Ascending aorta (tissue), 2 donors: ENCODE results near the gene CTDSPL. TPM values are rescaled to one million over a fixed set of nuclear protein-coding genes. Genes with fewer than 3 reads are reported as not detected.

Source experiments
- DNase-seq, 2 donors: peaks; one replicate each; pipeline ENCODE4 v3.0.0-alpha.2; 2019; ENCODE audit warnings: low spot score in 2 of 2
- H3K27ac ChIP-seq, 2 donors: fragments of 200-600 bp; sonication (generic); one replicate each; pipeline ENCODE4 v1.5.1; 2016 to 2017; ENCODE audit warnings: mild to moderate bottlenecking in 1 of 2
- H3K27me3 ChIP-seq: fragments of 200-600 bp; sonication (generic); one replicate; pipeline ENCODE4 v1.5.1; 2017
- H3K36me3 ChIP-seq, 2 donors: fragments of 200-600 bp; sonication (generic); one replicate each; pipeline ENCODE4 v1.5.1; 2016
- H3K4me1 ChIP-seq, 2 donors: fragments of 200-600 bp; sonication (generic); one replicate each; pipeline ENCODE4 v1.5.1; 2016 to 2017; ENCODE audit warnings: mild to moderate bottlenecking in 1 of 2
- H3K4me3 ChIP-seq, 2 donors: fragments of 200-600 bp; sonication (generic); one replicate each; pipeline ENCODE4 v1.5.1; 2016 to 2017; ENCODE audit warnings: mild to moderate bottlenecking in 1 of 2
- H3K9me3 ChIP-seq, 2 donors: fragments of 200-600 bp; sonication (generic); one replicate each; pipeline ENCODE4 v1.5.1; 2016
- CTCF ChIP-seq, 3 experiments: fragments of 200-600 bp in 2 of 3; fragments of 450-650 bp in 1 of 3; sonication (generic) in 2 of 3; IDR thresholded peaks; one replicate each; pipeline ENCODE4 v1.5.1; 2016 to 2019; ENCODE audit warnings: antibody characterized with exemption in 3 of 3, mild to moderate bottlenecking in 1 of 3, moderate library complexity in 1 of 3
- intact Hi-C: fragments of 100-400 bp; cut with DNase I; formaldehyde crosslinking; loops from one replicate; pipeline ENCODE4 v1.15.1; 2023
- total RNA-seq: library from RNA; depleted of rRNA; stranded (reverse); fragments of >200 nt; gene quantifications from one replicate; pipeline ENCODE4 v1.1.0, GENCODE V29; 2016

The CTDSPL gene
- total RNA-seq, 1 donor from 2014 or later: 80.9 TPM

GRCh38 chr3:37836589-37836988 lies 25.1 kb upstream of the CTDSPL start:
- intact Hi-C loops: no loop called here

GRCh38 chr3:37847689-37848088 lies 14.0 kb upstream of the CTDSPL start:
- Histone ChIP-seq H3K27me3 (no peaks in the 10 kb centered on the region), H3K4me1 (peaks cover 0 to 10% of the 10 kb centered on the region in 2 donors), H3K4me3 (no peak overlapping the region), H3K27ac (peak overlapping the region; percentile 3 to 27), H3K9me3 (no peaks in the 10 kb centered on the region), H3K36me3 (peaks cover 4% of the 10 kb centered on the region in 2 donors)
- TF ChIP-seq CTCF (IDR thresholded peaks at IDR 0.05): no peak
- intact Hi-C loops: no loop called here
- DNase-seq: no peak

More at GRCh38 chr3:37836589-37836988, 25.1 kb upstream of the CTDSPL start:
- Histone ChIP-seq H3K27ac (no peak overlapping the region), H3K27me3 (no peaks in the 10 kb centered on the region), H3K4me1 (no peaks in the 10 kb centered on the region), H3K4me3 (no peak overlapping the region), H3K36me3 (peaks cover 0 to 4% of the 10 kb centered on the region in 2 donors), H3K9me3 (no peaks in the 10 kb centered on the region)
- DNase-seq: no peak
- TF ChIP-seq CTCF (IDR thresholded peaks at IDR 0.05): no peak

- intact Hi-C loops: no loop called here
- TF ChIP-seq CTCF (IDR thresholded peaks at IDR 0.05): no peak
- H3K4me1 ChIP-seq: peaks cover 0 to 10% of the 10 kb centered on the region in 2 donors
- no peak overlapping the region for H3K27ac ChIP-seq
- H3K9me3 ChIP-seq: no peaks in the 10 kb centered on the region
- H3K36me3 ChIP-seq: peaks cover 4% of the 10 kb centered on the region in 2 donors
- no peak for DNase-seq
- H3K27me3 ChIP-seq: no peaks in the 10 kb centered on the region
- H3K4me3 ChIP-seq: no peak overlapping the region
Observed at GRCh38 chr3:37849146-37849923, 12.3 kb upstream of the CTDSPL start.

- H3K4me3 ChIP-seq: no peak overlapping the region
- no peak overlapping the region for H3K27ac ChIP-seq
- TF ChIP-seq CTCF (IDR thresholded peaks at IDR 0.05): no peak
- H3K4me1 ChIP-seq: peaks cover 3 to 14% of the 10 kb centered on the region in 2 donors
- intact Hi-C loops: no loop called here
- no peaks in the 10 kb centered on the region for H3K27me3 ChIP-seq
- H3K36me3 ChIP-seq: peaks cover 4% of the 10 kb centered on the region in 2 donors
- H3K9me3 ChIP-seq: no peaks in the 10 kb centered on the region
- no peak for DNase-seq
Observed at GRCh38 chr3:37852097-37852496, 9.6 kb upstream of the CTDSPL start.

GRCh38 chr3:37852771-37853170 lies 8.9 kb upstream of the CTDSPL start:
- Histone ChIP-seq H3K9me3 (no peaks in the 10 kb centered on the region), H3K27me3 (no peaks in the 10 kb centered on the region), H3K4me1 (peaks cover 3 to 10% of the 10 kb centered on the region in 2 donors), H3K27ac (no peak overlapping the region), H3K36me3 (peaks cover 4% of the 10 kb centered on the region in 2 donors), H3K4me3 (no peak overlapping the region)
- DNase-seq: no peak
- TF ChIP-seq CTCF (IDR thresholded peaks at IDR 0.05): no peak
- intact Hi-C loops: no loop called here
